OCI-LY7 (cell line): Measurements from ENCODE around the gene SLC12A4. TPM values are rescaled to one million over a fixed set of nuclear protein-coding genes. Genes with fewer than 3 reads are reported as not detected.

Source experiments
- Bru-seq: library from RNA; stranded (reverse); fragments of 400-500 nt; gene quantifications from one replicate; lab custom pipeline; 2021; lab: Mats Ljungman, UMichigan
- BruChase-seq, 2 experiments: library from RNA; stranded (reverse); fragments of 400-500 nt; gene quantifications; one replicate each; lab custom pipeline; 2021; lab: Mats Ljungman, UMichigan
- BruUV-seq: library from RNA; stranded (reverse); fragments of 400-500 nt; replicated peaks from 2 replicates; lab custom pipeline; 2021; lab: Mats Ljungman, UMichigan
- CTCF ChIA-PET: fragments of 300-600 bp; sonication (Branson Sonifier 250); formaldehyde crosslinking; loops from one replicate; lab custom pipeline; 2022; ENCODE audit warnings: antibody characterized with exemption; ENCODE audit not compliant: unreplicated experiment; lab: Charles Lee
- POLR2A ChIA-PET: fragments of 300-600 bp; sonication (Branson Sonifier 250); formaldehyde crosslinking; loops from one replicate; lab custom pipeline; 2022; ENCODE audit warnings: antibody characterized with exemption; lab: Charles Lee
- DNase-seq: peaks from one replicate; pipeline ENCODE4 v3.0.0-alpha.2; 2015; ENCODE audit warnings: low spot score
- H2AFZ ChIP-seq: fragments of 200-600 bp; sonication (generic), shearing (Covaris generic); 2 replicates; pipeline ENCODE4 v1.6.1; 2014; ENCODE audit warnings: mild to moderate bottlenecking, antibody characterized with exemption, low read length, moderate library complexity
- H3K27ac ChIP-seq: fragments of 200-600 bp; sonication (generic); 2 replicates; pipeline ENCODE4 v1.5.1; 2014; ENCODE audit warnings: mixed run types, low read depth, mild to moderate bottlenecking, moderate library complexity, low read length, inconsistent platforms; ENCODE audit not compliant: poor library complexity, severe bottlenecking
- H3K36me3 ChIP-seq: fragments of 200-600 bp; sonication (generic); 2 replicates; pipeline ENCODE4 v1.6.1; 2014; ENCODE audit warnings: mild to moderate bottlenecking, antibody characterized with exemption, low read length, moderate library complexity, mixed read lengths; ENCODE audit not compliant: insufficient read depth
- H3K4me1 ChIP-seq: fragments of 200-600 bp; sonication (generic); 2 replicates; pipeline ENCODE4 v1.5.1; 2014; ENCODE audit warnings: mild to moderate bottlenecking, low read length; ENCODE audit not compliant: insufficient read depth, poor library complexity, severe bottlenecking
- H3K4me2 ChIP-seq: fragments of 200-600 bp; sonication (generic); 2 replicates; pipeline ENCODE4 v1.6.1; 2014; ENCODE audit warnings: mild to moderate bottlenecking, low read length
- H3K4me3 ChIP-seq: fragments of 200-600 bp; sonication (generic); 2 replicates; pipeline ENCODE4 v1.5.1; 2014; ENCODE audit warnings: mild to moderate bottlenecking, low read depth, low read length; ENCODE audit not compliant: poor library complexity, severe bottlenecking
- H3K79me2 ChIP-seq: fragments of 200-600 bp; sonication (generic); 2 replicates; pipeline ENCODE4 v1.6.1; 2016; ENCODE audit warnings: low read depth, mild to moderate bottlenecking, low read length, moderate library complexity, mixed read lengths; ENCODE audit not compliant: insufficient read depth
- H3K9me2 ChIP-seq: fragments of 200-600 bp; sonication (generic); 2 replicates; pipeline ENCODE4 v1.6.1; 2016; ENCODE audit warnings: mild to moderate bottlenecking, low read length, mixed read lengths; ENCODE audit not compliant: insufficient read depth
- H3K9me3 ChIP-seq: fragments of 200-600 bp; sonication (generic); 2 replicates; pipeline ENCODE4 v1.6.1; 2014; ENCODE audit warnings: mild to moderate bottlenecking, mixed run types, low read length, mixed read lengths
- H4K20me1 ChIP-seq: fragments of 200-600 bp; sonication (generic); 2 replicates; pipeline ENCODE4 v1.6.1; 2014; ENCODE audit warnings: mild to moderate bottlenecking, antibody characterized with exemption, low read length, moderate library complexity, mixed read lengths; ENCODE audit not compliant: insufficient read depth
- EZH2phosphoT487 ChIP-seq: fragments of 200-600 bp; sonication (generic); IDR thresholded peaks from 2 replicates; pipeline ENCODE4 v1.6.1; 2018; ENCODE audit warnings: low read depth, borderline replicate concordance, mild to moderate bottlenecking, mixed run types, antibody characterized with exemption, low read length, moderate library complexity, mixed read lengths
- intact Hi-C: fragments of 100-400 bp; cut with micrococcal nuclease; formaldehyde crosslinking; loops from one replicate; pipeline ENCODE4 v1.10.0; 2022; ENCODE audit not compliant: unreplicated experiment
- long read RNA-seq: library from polyadenylated mRNA; stranded (forward); transcript quantifications from one replicate; pipeline ENCODE4 v2.0.0, GENCODE V29; 2022
- total RNA-seq, 2 experiments: library from RNA; depleted of rRNA in 1 of 2; stranded (reverse); fragments of >200 nt in 1 of 2; shearing (Covaris generic) in 1 of 2; gene quantifications; 2 replicates each; pipeline ENCODE4 v1.2.3, GENCODE V29; 2014 to 2022
- TF ChIP-seq, protein P1 (sequence below): fragments of 200-600 bp; sonication (generic); conservative IDR thresholded peaks from 2 replicates; pipeline ENCODE4 v1.5.1; 2014; ENCODE audit warnings: mild to moderate bottlenecking, antibody characterized with exemption, low read length, moderate library complexity, mixed read lengths

The SLC12A4 gene
- total RNA-seq (2014; rRNA removed; shearing (Covaris generic)) (8.3 and 10.0 TPM in 2 replicates), total RNA-seq (2022) (16.7 and 22.5 TPM in 2 replicates), Bru-seq, nascent RNA (percentile 42 among the genes with signal in this experiment), BruChase-seq, experiment 1, labeled RNA remaining after a 6-hour chase (percentile 40 among the genes with signal in this experiment), BruChase-seq, experiment 2, labeled RNA remaining after a 2-hour chase (percentile 45 among the genes with signal in this experiment)
- long read RNA-seq, full-length matches to known transcripts = 4 of 10 reads
- long read RNA-seq, partial matches to known transcripts = 0 of 10 reads
- long read RNA-seq, other reads (novel, unspliced or antisense) = 6 of 10 reads

DNA sequence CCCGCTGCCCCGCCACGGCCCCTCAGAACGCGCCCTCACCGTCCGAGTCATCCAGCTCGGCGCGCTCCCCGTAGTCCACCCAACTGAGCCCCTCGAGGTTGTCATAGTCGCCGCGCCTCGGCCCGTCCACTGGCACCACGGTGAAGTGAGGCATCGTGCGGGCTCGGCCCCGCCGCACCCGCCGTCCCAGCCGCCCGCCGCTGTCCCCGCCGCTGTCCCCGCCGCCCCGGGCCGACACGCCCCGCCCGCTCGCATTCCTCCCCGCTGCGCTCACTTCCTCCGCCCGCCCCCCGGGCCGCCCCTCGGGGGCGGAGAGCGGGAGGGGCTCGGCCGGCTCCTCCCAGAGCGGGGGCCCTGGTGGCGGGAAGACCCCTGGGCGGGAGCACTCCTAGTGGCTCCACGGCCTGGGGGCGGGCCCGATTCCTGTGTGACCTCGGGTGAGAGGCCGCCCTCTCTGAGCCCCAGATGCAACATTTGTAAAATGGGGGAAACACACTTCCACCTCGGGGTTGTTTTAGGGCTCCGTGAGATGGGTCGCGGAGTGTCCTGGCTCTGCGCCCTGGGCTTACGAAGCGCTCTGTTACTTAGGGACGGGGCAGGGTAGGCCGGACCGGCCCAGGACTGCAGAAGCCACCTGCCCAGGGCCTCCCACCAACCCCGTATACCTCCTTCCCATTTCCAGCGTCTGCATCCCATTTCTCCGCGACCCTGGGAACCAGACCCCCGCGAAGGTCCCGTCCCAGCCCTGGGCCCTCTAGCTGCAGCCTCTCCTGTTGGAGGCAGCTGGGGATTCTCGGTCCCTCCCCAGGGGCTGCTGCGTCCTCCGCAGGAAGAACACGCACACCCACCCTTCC is at the start of gene SLC12A4:
SLC12A4 (minus strand) TSS at position 238 of the 854 bp plus-strand sequence; CDS start at position 154, 84 bp downstream.
- Histone ChIP-seq H2AFZ (peak within 1 kb of the TSS; percentile 85), H3K9me2 (no peaks in the 10 kb centered on the region), H3K4me1 (peaks cover 34% of the 10 kb centered on the region), H4K20me1 (no peaks in the 10 kb centered on the region), H3K36me3 (no peaks in the 10 kb centered on the region), H3K79me2 (no peaks in the 10 kb centered on the region), H3K4me2 (peak within 1 kb of the TSS; percentile 84), H3K9me3 (no peaks in the 10 kb centered on the region), H3K4me3 (peak within 1 kb of the TSS; percentile 86), H3K27ac (no peak within 1 kb of the TSS)
- intact Hi-C loops = loop anchor here (1.0 to 2.0 kb wide), 2 partner anchors 25 to 72 kb away; no protein-coding TSS in a partner anchor
- TF ChIP-seq, protein P1, sequence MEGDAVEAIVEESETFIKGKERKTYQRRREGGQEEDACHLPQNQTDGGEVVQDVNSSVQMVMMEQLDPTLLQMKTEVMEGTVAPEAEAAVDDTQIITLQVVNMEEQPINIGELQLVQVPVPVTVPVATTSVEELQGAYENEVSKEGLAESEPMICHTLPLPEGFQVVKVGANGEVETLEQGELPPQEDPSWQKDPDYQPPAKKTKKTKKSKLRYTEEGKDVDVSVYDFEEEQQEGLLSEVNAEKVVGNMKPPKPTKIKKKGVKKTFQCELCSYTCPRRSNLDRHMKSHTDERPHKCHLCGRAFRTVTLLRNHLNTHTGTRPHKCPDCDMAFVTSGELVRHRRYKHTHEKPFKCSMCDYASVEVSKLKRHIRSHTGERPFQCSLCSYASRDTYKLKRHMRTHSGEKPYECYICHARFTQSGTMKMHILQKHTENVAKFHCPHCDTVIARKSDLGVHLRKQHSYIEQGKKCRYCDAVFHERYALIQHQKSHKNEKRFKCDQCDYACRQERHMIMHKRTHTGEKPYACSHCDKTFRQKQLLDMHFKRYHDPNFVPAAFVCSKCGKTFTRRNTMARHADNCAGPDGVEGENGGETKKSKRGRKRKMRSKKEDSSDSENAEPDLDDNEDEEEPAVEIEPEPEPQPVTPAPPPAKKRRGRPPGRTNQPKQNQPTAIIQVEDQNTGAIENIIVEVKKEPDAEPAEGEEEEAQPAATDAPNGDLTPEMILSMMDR = no peak
- no peak for TF ChIP-seq EZH2phosphoT487
- ChIA-PET CTCF (no interaction called here), POLR2A (no interaction called here)
- peak; percentile 89 for DNase-seq
- BruUV-seq = no TSS peak

DNA sequence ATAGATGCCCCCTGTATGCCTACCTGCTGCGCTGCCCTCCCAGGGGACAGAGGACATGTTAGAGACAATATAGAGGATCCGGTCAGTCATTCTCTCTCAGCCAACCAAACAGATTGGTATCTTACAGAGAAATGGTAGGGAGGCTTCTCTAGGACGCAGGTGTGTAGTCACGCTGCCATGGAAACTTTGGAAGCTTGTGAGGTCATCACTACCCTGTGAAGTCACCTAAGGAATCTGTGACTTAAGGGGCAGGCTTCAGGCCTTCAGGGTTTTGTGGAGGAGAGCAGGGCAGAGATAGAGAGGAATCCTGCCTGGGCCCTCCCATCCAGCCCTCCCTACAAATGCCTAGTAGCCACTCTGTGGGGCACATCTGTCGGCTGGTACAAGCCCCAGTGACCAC is 47.2 kb upstream of the SLC12A4 start, which contains the start of gene DPEP2NB:
DPEP2NB (minus strand) TSS at position 231 of the 400 bp plus-strand sequence; CDS start at position 90, 141 bp downstream.
- BruUV-seq = no TSS peak
- H3K36me3 ChIP-seq = no peaks in the 10 kb centered on the region
- H3K4me3 ChIP-seq = no peak within 1 kb of the TSS
- TF ChIP-seq, protein P1 = no peak
- no peak for TF ChIP-seq EZH2phosphoT487
- no peaks in the 10 kb centered on the region for H4K20me1 ChIP-seq
- no peak for DNase-seq
- H2AFZ ChIP-seq = no peak within 1 kb of the TSS
- ChIA-PET POLR2A (interaction anchor here (0.5 to 1.2 kb wide), 3 partner anchors 8 to 170 kb away, joined by 3 read pairs; partner anchors contain the start of genes DDX28 and DUS2), CTCF (interaction anchor here (0.6 kb wide), 1 partner anchor 46 kb away, joined by 3 read pairs; no protein-coding TSS in a partner anchor)
- H3K79me2 ChIP-seq = no peaks in the 10 kb centered on the region
- intact Hi-C loops = no loop called here
- H3K9me3 ChIP-seq = no peaks in the 10 kb centered on the region
- H3K9me2 ChIP-seq = no peaks in the 10 kb centered on the region
- no peak within 1 kb of the TSS for H3K4me2 ChIP-seq
- H3K4me1 ChIP-seq = peaks cover 16% of the 10 kb centered on the region
- no peak within 1 kb of the TSS for H3K27ac ChIP-seq
